ENCODE results near the gene ENPP6.

Gene ENPP6

GRCh38 chr4:184253072-184253420, 35.4 kb upstream of the ENPP6 start:
- H3K27me3 ChIP-seq (ENCODE audit: control insufficient read depth, insufficient read depth, low read length) = no peaks in the 10 kb centered on the region
- H3K4me1 ChIP-seq (ENCODE audit: control insufficient read depth, low read depth, low read length) = no peaks in the 10 kb centered on the region
- H3K27ac ChIP-seq (ENCODE audit: low read length) = no peak overlapping the region
- no peaks in the 10 kb centered on the region for H3K9me3 ChIP-seq (ENCODE audit: control insufficient read depth, low read depth, low read length)
- H3K9ac ChIP-seq (ENCODE audit: low read length) = no peak overlapping the region
- H3K36me3 ChIP-seq (ENCODE audit: control insufficient read depth, low read depth, low read length) = no peaks in the 10 kb centered on the region
- H3K4me3 ChIP-seq (ENCODE audit: low read length) = no peak overlapping the region

DNA sequence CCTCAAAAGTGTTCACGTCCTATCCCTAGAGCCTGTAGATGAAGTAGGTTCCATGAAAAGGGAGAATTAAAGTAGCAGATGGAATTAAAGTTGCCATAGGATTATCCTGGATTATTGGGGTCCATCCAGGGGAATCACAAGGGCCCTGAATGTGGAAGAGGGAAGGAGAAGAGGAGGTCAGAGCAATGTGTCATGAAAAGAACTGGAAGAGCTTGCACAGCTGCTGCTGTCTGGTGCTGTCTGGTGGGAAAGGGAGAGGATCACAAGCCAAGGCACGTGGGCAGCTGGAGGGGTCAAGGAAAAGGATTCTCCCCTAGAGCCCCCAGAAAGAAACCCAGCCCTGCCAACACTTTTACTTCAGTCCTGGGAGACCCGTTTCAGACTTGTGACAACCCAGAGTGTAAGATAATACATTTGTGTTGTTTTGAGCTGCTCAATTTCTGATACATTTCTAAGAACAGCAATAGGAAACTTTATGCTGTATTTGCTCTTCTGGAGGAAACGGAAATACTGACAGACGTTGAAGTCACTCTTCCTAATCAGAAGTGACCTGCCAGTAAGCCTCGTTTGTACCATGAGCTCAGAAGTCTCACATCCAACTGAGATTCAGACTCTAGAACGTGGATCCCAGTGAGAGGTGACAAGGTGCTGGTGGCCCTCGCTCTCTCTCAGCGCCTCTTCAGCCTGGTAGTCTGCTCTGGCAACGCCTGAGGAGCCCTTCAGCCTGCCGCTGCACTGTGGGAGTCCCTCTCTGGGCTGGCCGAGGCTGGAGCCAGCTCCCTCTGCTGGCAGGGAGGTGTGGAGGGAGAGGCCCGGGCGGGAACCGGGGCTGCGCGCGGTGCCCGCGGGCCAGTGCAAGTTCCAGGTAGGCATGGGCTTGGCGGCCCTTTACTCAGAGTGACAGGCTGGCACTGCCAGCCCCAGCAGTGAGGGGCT, 34.7 kb upstream of the ENPP6 start:
- Histone ChIP-seq H3K27me3 (ENCODE audit: control insufficient read depth, insufficient read depth, low read length) (no peaks in the 10 kb centered on the region), H3K4me1 (ENCODE audit: control insufficient read depth, low read depth, low read length) (no peaks in the 10 kb centered on the region), H3K9me3 (ENCODE audit: control insufficient read depth, low read depth, low read length) (no peaks in the 10 kb centered on the region), H3K4me3 (ENCODE audit: low read length) (no peak overlapping the region), H3K36me3 (ENCODE audit: control insufficient read depth, low read depth, low read length) (no peaks in the 10 kb centered on the region), H3K27ac (ENCODE audit: low read length) (no peak overlapping the region), H3K9ac (ENCODE audit: low read length) (no peak overlapping the region)

GRCh38 chr4:184251670-184251980, 34.0 kb upstream of the ENPP6 start:
- H3K36me3 ChIP-seq (ENCODE audit: control insufficient read depth, low read depth, low read length) = no peaks in the 10 kb centered on the region
- no peak overlapping the region for H3K9ac ChIP-seq (ENCODE audit: low read length)
- no peak overlapping the region for H3K4me3 ChIP-seq (ENCODE audit: low read length)
- no peak overlapping the region for H3K27ac ChIP-seq (ENCODE audit: low read length)
- no peaks in the 10 kb centered on the region for H3K4me1 ChIP-seq (ENCODE audit: control insufficient read depth, low read depth, low read length)
- H3K9me3 ChIP-seq (ENCODE audit: control insufficient read depth, low read depth, low read length) = no peaks in the 10 kb centered on the region
- no peaks in the 10 kb centered on the region for H3K27me3 ChIP-seq (ENCODE audit: control insufficient read depth, insufficient read depth, low read length)

- Histone ChIP-seq H3K27me3 (ENCODE audit: control insufficient read depth, insufficient read depth, low read length) (no peaks in the 10 kb centered on the region), H3K36me3 (ENCODE audit: control insufficient read depth, low read depth, low read length) (no peaks in the 10 kb centered on the region), H3K27ac (ENCODE audit: low read length) (no peak overlapping the region), H3K9ac (ENCODE audit: low read length) (no peak overlapping the region), H3K4me1 (ENCODE audit: control insufficient read depth, low read depth, low read length) (no peaks in the 10 kb centered on the region), H3K4me3 (ENCODE audit: low read length) (no peak overlapping the region), H3K9me3 (ENCODE audit: control insufficient read depth, low read depth, low read length) (no peaks in the 10 kb centered on the region)
These were observed 33.4 kb upstream of the ENPP6 start for GRCh38 chr4:184250795-184251669.

DNA sequence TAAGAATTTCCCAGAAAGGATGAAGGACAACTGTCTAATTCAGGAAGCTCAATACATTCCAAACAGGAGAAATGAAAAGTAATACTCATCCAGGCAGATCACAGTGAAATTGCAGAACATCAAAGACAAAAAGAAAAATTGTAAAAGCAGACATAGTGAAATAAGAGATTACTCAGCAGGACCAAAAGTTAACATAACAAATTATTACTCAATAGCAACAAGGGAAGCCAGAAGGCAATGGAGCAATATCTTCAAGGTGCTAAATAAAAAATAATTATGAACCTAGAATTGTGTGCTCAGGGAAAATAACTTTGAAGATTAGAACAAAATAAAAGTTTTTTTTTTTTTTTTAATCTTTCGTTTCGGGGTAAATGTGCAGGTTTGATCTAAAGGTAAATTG, 30.5 kb upstream of the ENPP6 start:
- H3K4me3 ChIP-seq (ENCODE audit: low read length) = no peak overlapping the region
- no peaks in the 10 kb centered on the region for H3K9me3 ChIP-seq (ENCODE audit: control insufficient read depth, low read depth, low read length)
- H3K36me3 ChIP-seq (ENCODE audit: control insufficient read depth, low read depth, low read length) = no peaks in the 10 kb centered on the region
- H3K9ac ChIP-seq (ENCODE audit: low read length) = no peak overlapping the region
- H3K27me3 ChIP-seq (ENCODE audit: control insufficient read depth, insufficient read depth, low read length) = no peaks in the 10 kb centered on the region
- H3K27ac ChIP-seq (ENCODE audit: low read length) = no peak overlapping the region
- H3K4me1 ChIP-seq (ENCODE audit: control insufficient read depth, low read depth, low read length) = no peaks in the 10 kb centered on the region

- Histone ChIP-seq H3K4me1 (ENCODE audit: control insufficient read depth, low read depth, low read length) (no peaks in the 10 kb centered on the region), H3K9me3 (ENCODE audit: control insufficient read depth, low read depth, low read length) (no peaks in the 10 kb centered on the region), H3K4me3 (ENCODE audit: low read length) (no peak overlapping the region), H3K36me3 (ENCODE audit: control insufficient read depth, low read depth, low read length) (no peaks in the 10 kb centered on the region), H3K27ac (ENCODE audit: low read length) (no peak overlapping the region), H3K27me3 (ENCODE audit: control insufficient read depth, insufficient read depth, low read length) (no peaks in the 10 kb centered on the region), H3K9ac (ENCODE audit: low read length) (no peak overlapping the region)
These were observed 29.7 kb upstream of the ENPP6 start for GRCh38 chr4:184247421-184247820.

DNA sequence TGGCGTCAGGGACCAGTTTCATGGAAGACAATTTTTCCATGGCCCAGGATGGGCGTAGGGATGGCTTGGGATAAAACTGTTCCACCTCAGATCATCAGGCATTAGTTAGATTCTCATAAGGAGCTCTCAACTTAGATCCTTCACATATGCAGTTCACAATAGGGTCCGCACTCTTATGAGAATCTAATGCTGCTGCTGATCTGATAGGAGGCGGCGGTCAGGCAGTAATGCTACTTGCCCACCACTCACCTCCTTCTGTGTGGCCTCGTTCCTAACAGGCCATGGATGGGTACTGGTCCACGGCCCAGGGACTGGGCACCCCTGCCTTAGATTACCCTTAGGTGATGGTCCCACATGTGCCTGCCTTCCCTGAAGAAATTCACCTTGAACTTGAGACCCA, 28.8 kb upstream of the ENPP6 start:
- no peaks in the 10 kb centered on the region for H3K9me3 ChIP-seq (ENCODE audit: control insufficient read depth, low read depth, low read length)
- no peaks in the 10 kb centered on the region for H3K27me3 ChIP-seq (ENCODE audit: control insufficient read depth, insufficient read depth, low read length)
- H3K9ac ChIP-seq (ENCODE audit: low read length) = no peak overlapping the region
- no peaks in the 10 kb centered on the region for H3K4me1 ChIP-seq (ENCODE audit: control insufficient read depth, low read depth, low read length)
- H3K4me3 ChIP-seq (ENCODE audit: low read length) = no peak overlapping the region
- H3K36me3 ChIP-seq (ENCODE audit: control insufficient read depth, low read depth, low read length) = no peaks in the 10 kb centered on the region
- H3K27ac ChIP-seq (ENCODE audit: low read length) = no peak overlapping the region

DNA sequence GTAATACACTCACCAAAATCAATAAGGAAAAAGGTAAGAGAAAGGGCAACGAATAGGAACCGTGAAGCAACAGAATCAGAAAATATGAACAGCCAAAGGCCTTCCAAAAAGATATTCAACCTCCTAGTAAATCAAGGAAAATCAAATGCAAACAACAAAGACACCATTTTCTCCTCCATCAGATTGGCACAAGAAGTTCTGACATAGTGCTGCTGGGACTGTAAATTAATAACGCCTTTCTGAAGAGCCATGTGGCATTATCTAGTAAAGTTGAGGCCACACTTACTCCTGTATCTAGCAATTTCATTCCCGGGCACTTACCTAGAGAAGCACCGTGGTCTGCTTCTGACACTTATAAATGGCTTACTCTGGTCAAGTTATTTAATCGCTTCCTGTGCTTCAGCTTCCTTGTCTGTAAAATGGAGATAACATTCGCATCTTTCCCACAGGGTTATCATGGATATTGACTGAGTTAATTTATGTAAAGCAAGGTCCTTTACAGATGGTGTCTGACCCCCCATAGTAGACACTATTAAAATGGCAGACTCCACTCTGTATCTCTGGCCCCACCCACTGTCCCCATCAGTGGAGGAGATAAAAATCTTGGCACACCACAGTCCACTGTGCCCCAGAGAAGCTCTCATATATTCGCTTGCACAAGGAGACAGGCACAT, 20.5 kb upstream of the ENPP6 start:
- H3K4me1 ChIP-seq (ENCODE audit: control insufficient read depth, low read depth, low read length) = no peaks in the 10 kb centered on the region
- no peaks in the 10 kb centered on the region for H3K36me3 ChIP-seq (ENCODE audit: control insufficient read depth, low read depth, low read length)
- H3K4me3 ChIP-seq (ENCODE audit: low read length) = no peak overlapping the region
- H3K27me3 ChIP-seq (ENCODE audit: control insufficient read depth, insufficient read depth, low read length) = no peaks in the 10 kb centered on the region
- H3K9ac ChIP-seq (ENCODE audit: low read length) = no peak overlapping the region
- no peak overlapping the region for H3K27ac ChIP-seq (ENCODE audit: low read length)
- no peaks in the 10 kb centered on the region for H3K9me3 ChIP-seq (ENCODE audit: control insufficient read depth, low read depth, low read length)

- H3K9me3 ChIP-seq (ENCODE audit: control insufficient read depth, low read depth, low read length) = no peaks in the 10 kb centered on the region
- no peak overlapping the region for H3K27ac ChIP-seq (ENCODE audit: low read length)
- no peaks in the 10 kb centered on the region for H3K27me3 ChIP-seq (ENCODE audit: control insufficient read depth, insufficient read depth, low read length)
- H3K36me3 ChIP-seq (ENCODE audit: control insufficient read depth, low read depth, low read length) = no peaks in the 10 kb centered on the region
- H3K4me1 ChIP-seq (ENCODE audit: control insufficient read depth, low read depth, low read length) = no peaks in the 10 kb centered on the region
- no peak overlapping the region for H3K9ac ChIP-seq (ENCODE audit: low read length)
- H3K4me3 ChIP-seq (ENCODE audit: low read length) = no peak overlapping the region
These were observed 19.9 kb upstream of the ENPP6 start for GRCh38 chr4:184237612-184238011.

GRCh38 chr4:184235526-184235925, 17.9 kb upstream of the ENPP6 start:
- H3K27ac ChIP-seq (ENCODE audit: low read length) = no peak overlapping the region

DNA sequence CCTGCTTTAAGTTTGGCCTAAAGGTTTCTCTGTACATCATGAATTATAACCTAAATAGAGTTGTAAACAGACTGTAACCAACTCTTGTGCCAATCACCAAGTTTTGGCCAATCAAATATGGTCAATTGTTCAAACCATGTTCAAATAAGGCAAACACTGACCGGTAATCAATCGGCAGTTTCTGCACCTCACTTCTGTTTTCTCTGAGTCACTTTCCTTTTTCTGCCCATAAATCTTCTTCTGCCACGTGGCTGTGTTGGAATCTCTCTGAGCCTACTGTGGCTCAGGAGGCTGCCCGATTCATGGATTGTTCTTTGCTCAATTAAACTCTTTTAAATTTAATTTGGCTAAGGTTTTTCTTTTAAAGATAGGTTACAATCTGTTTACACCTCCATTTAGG, 16.5 kb upstream of the ENPP6 start:
- Histone ChIP-seq H3K36me3 (ENCODE audit: control insufficient read depth, low read depth, low read length) (no peaks in the 10 kb centered on the region), H3K9ac (ENCODE audit: low read length) (no peak overlapping the region), H3K4me3 (ENCODE audit: low read length) (no peak overlapping the region), H3K4me1 (ENCODE audit: control insufficient read depth, low read depth, low read length) (no peaks in the 10 kb centered on the region), H3K27ac (ENCODE audit: low read length) (no peak overlapping the region), H3K9me3 (ENCODE audit: control insufficient read depth, low read depth, low read length) (no peaks in the 10 kb centered on the region), H3K27me3 (ENCODE audit: control insufficient read depth, insufficient read depth, low read length) (no peaks in the 10 kb centered on the region)

More at GRCh38 chr4:184235526-184235925, 17.9 kb upstream of the ENPP6 start:
- H3K36me3 ChIP-seq (ENCODE audit: control insufficient read depth, low read depth, low read length) = no peaks in the 10 kb centered on the region
- H3K9me3 ChIP-seq (ENCODE audit: control insufficient read depth, low read depth, low read length) = no peaks in the 10 kb centered on the region
- no peaks in the 10 kb centered on the region for H3K27me3 ChIP-seq (ENCODE audit: control insufficient read depth, insufficient read depth, low read length)
- H3K4me1 ChIP-seq (ENCODE audit: control insufficient read depth, low read depth, low read length) = no peaks in the 10 kb centered on the region
- no peak overlapping the region for H3K9ac ChIP-seq (ENCODE audit: low read length)
- H3K4me3 ChIP-seq (ENCODE audit: low read length) = no peak overlapping the region
